ENCODE measurements around the gene NTRK2.

- TF ChIP-seq POLR2A (IDR thresholded peaks at IDR 0.05; ENCODE audit: low read depth, low read length) (no peak), POLR2AphosphoS5 (IDR thresholded peaks at IDR 0.05; ENCODE audit: low read depth, low read length) (no peak)
Observed at GRCh38 chr9:84791643-84792042, 122.1 kb downstream of the NTRK2 start.

All from GM12892 (cell line).